GM18526 (cell line): ENCODE measurements around the gene HOXD1.

Experiments
- POLR2A ChIP-seq: IDR thresholded peaks from 3 replicates; pipeline ENCODE4 v1.6.1; 2011; ENCODE audit not compliant: insufficient read length; ENCODE audit errors: extremely low read depth

The HOXD1 gene

DNA sequence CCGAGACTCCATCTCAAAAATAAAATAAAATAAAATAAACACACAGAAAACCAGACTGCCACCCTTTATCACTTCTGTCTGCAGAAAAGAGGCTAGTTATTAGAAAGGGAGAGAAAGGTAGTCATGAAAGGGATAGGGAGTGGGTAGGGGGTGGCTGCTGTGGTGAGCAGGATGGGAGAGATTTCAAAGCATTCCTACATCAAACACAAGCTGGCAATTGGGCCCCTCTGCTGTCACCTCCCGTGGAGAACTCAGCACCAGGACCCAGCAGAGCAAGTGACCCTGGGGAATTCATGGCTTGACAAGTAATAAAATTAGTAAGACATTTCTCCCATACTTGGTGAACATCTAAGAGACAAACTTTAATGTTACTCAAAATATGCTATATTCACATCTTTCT, 3.7 kb upstream of the HOXD1 start:
- no peak for TF ChIP-seq POLR2A

DNA sequence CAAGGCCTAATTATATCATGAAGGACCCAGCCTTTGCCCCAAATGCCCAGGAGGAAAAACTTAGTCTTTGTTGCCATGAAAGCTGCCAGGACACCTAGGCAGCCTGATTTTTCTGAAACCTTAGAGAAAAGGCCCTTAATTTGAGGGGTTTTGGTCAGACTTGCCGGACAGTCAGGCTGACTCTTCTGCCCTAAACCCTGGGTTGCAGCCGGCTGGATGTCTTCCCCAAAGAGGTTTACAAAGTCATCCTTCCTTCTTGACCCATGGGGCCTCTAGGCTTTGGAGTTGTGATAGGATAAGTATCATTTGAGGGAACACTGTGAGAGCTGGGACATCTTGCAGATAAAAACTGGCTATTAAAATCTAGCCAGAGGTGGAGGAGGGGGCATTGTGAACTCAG, 2.4 kb upstream of the HOXD1 start:
- no peak for TF ChIP-seq POLR2A

DNA sequence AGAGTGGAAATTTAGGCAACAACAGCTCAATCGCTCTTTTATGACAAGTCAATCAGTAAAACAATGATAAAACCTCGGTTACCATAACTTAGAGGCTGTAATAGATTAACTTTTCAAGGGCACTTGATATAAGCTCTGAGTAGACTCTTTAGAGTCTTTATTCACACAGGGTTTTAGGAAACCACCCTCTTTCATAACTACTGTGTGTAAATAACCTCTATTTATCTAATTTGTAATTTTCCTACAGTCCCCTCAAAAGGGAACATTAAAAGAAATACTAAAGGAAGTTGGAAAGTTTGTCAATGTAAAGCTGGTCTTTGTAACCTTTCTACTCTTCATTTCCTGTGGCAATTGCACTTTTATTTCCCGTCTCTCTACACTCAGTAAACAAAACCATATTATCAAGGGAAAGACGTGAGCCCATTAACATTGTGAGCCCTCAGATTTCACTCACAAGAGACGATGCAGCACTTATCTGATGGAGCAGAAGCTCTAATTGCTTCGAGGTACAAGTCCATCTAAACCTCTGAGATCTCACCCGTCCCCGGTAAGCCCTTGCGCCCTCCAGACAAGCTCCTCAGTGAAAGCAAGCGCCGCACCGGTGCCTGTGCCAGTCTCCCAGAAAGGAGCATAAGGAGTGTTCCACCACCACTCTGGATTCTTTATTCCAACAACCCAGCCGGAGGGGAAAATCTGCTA, 1.1 kb upstream of the HOXD1 start:
- TF ChIP-seq POLR2A: no peak

DNA sequence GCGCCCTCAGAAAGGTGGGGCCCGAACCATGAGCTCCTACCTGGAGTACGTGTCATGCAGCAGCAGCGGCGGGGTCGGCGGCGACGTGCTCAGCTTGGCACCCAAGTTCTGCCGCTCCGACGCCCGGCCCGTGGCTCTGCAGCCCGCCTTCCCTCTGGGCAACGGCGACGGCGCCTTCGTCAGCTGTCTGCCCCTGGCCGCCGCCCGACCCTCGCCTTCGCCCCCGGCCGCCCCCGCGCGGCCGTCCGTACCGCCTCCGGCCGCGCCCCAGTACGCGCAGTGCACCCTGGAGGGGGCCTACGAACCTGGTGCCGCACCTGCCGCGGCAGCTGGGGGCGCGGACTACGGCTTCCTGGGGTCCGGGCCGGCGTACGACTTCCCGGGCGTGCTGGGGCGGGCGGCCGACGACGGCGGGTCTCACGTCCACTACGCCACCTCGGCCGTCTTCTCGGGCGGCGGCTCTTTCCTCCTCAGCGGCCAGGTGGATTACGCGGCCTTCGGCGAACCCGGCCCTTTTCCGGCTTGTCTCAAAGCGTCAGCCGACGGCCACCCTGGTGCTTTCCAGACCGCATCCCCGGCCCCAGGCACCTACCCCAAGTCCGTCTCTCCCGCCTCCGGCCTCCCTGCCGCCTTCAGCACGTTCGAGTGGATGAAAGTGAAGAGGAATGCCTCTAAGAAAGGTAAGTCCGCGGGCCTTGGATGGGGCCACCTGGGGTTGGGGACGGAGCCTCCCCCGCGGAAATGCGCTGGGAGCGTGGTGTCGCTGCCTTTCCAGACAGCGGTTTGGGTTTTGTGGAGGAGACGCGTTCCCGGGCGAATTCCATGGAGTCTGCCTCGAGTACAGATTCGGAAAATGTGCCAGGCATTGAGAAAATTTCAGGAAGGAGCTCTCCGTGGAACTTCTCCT, 559 bp downstream of the HOXD1 start:
- TF ChIP-seq POLR2A: no peak

DNA sequence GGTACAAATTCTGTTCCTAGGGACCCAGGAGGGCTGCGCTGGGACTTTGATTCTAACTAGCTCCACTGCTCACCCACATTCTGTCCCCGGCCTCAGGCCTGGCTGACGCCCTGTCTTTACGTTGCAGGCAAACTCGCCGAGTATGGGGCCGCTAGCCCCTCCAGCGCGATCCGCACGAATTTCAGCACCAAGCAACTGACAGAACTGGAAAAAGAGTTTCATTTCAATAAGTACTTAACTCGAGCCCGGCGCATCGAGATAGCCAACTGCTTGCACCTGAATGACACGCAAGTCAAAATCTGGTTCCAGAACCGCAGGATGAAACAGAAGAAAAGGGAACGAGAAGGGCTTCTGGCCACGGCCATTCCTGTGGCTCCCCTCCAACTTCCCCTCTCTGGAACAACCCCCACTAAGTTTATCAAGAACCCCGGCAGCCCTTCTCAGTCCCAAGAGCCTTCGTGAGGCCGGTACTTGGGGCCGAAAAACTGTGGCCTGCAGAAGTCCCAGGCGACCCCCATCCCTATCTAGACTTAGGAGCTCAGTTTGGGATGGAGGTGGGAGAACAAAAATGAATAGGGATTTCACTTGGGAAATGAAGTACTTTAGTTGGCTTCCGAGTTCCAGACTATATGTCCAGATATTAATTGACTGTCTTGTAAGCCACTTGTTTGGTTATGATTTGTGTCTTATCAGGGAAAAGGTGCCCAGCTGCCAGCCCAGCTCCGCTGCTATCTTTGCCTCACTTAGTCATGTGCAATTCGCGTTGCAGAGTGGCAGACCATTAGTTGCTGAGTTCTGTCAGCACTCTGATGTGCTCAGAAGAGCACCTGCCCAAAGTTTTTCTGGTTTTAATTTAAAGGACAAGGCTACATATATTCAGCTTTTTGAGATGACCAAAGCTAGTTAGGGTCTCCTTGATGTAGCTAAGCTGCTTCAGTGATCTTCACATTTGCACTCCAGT, 1.5 kb downstream of the HOXD1 start:
- no peak for TF ChIP-seq POLR2A

DNA sequence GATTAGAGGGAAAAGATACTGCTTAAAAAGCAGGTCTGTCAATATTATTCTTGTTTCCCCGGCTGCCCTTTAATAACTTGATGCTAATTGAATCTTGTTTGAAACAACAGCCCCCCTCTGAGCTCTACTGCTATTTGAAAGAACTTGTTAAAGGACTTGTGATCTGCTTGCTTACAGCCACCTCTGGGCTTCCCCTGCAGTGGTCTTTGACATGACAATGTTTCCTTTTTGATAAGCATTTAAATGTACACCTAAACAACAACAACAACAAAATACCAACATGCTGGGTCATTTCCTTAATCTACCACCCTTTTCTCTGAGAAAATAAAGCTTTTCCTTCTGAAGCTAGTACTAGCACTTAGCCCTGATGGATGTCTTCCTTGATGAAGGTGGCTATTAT, 3.9 kb downstream of the HOXD1 start:
- no peak for TF ChIP-seq POLR2A

DNA sequence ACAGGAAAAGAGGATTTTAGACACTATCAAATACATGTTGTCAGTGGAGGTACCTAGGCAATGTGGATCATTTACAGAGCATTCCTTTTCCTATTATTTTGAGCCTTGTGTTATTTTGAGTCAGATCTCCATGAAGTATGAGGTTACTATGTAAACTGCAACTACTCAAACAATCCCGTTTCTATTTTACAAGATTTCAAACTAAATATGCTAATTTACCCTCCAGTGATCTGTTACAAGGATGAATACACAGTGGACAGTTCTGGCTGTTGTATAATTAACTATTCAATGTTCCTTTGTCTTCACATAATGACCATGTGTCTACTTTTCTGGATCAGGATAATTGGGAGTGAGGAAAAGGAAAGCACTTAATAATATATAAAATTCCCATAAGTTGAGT, 4.6 kb downstream of the HOXD1 start:
- no peak for TF ChIP-seq POLR2A

DNA sequence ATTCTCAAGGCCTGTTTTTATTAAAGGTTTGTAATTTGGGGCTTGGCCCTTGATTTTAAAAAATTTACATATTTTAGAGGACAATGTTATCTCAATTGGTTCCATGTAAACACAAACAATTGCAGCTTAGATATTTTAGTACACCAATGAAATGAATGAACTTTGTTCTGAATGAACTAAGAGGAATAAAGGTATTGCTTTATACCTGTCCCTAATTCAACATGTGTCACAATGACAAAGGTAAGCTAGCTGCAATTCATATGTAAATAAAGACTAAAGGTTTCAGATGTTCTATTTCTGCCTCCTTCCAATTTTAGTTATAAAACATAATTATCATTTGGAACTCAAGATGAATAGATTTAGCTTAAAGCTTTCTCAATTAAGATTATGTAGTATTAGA, 11.4 kb downstream of the HOXD1 start:
- no peak for TF ChIP-seq POLR2A

DNA sequence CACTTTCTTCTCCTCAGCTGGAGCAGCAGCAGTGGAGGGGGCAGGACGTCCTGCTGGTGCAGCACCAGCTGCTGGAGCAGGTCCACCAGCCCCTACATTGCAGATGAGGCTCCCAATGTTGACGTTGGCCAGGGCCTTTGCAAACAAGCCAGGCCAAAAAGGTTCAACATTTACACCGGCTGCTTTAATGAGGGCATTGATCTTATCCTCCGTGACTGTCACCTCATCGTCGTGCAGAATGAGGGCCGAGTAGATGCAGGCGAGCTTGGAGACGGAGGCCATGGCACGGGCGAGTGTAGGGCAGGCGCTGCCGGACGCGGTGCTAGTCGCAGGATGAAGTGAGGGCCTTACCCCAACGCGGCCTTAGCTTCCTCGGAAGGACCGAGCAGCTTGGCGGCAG, 12.5 kb downstream of the HOXD1 start:
- no peak for TF ChIP-seq POLR2A

DNA sequence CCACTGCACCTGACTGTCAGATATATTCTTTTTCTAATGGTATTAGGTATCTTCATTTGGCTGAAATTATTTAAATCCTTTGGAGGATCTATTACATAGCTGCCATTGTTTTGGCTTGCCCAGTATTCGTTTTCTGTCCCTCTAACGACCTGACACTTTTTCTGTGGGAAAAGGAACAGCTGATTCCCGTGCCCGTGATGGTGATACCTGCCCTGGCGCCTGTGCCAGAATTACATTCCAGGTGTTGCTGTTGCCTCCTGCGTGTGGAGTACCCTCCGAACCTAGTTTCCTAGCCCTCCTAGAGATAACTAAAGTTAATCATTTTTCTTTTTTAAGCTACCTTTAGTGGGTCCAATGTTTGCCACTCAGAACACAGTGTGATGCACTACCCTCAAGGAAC, 14.0 kb downstream of the HOXD1 start:
- TF ChIP-seq POLR2A: no peak

DNA sequence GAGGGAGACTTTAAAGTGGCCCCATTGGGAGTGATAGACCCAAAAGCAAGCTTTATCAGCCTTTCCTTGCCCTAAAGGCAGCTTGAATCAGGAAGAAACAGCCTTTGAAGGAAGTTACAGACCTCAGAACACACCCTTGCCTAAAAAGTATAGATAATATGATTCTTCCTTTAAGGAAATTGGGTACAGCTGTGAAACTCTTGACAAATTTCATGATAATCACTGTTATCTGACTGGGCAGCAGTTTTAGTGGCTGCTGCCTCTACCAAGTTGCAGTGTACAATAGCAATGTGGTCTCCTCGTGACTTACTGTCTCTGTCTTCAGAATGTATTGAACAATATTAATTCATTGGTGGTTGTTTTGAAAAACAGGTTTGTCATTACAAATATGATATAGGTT, 16.7 kb downstream of the HOXD1 start:
- no peak for TF ChIP-seq POLR2A

DNA sequence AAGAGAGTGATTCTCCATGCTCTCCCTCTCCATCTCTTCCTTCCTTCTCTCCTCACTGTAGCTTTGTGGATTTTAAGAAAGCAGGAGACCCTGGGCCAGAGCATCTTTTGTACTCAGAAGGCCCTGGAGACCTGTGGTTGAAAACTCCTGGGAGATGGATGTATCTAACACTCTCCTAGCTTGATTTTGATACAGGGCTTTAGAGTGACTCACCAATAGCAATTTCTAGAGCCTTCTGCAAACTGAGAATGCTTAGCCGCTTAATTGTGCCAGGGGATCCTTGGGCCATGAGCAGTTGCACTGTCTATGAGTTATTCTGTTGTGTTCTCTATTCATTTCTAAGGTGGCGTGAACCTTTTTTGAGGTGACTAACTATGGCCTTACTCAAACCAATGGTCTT, 17.7 kb downstream of the HOXD1 start:
- TF ChIP-seq POLR2A: no peak

DNA sequence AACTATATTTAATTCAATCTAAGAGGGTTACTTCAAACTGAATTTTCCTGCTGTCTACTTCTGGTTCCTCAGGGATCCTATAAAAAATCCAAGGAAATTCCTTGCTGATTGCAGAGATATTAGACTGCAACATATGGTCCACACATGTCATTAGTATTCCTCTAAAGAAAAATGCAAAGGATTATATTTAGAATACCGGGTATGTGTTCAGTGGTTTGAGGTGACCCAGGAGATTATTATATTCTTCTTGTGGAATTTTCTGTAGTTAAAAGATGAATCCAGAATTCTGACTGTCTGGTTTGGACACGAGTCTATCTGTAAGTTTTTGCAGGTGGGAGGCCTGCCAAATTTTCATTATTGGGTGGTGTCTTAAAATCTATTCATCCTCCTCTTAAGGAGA, 18.2 kb downstream of the HOXD1 start:
- TF ChIP-seq POLR2A: no peak

DNA sequence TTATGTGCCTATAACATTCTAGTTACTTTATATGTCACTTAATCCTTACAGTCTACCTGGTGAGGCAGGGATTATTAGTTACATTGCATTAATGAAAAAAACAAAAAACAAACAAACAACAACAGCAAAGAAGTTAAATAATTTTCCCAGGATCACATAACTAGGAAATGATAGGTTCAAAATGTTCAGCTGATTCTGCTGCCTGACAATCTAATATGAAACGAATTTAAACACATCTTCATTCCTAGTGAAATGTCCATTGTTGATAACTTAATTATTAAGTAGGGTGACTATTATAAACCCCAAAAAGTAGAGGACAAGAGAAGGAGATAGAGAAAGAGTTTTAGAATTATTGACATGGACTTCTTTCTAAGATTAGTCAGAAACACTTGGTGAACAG, 22.6 kb downstream of the HOXD1 start:
- no peak for TF ChIP-seq POLR2A

DNA sequence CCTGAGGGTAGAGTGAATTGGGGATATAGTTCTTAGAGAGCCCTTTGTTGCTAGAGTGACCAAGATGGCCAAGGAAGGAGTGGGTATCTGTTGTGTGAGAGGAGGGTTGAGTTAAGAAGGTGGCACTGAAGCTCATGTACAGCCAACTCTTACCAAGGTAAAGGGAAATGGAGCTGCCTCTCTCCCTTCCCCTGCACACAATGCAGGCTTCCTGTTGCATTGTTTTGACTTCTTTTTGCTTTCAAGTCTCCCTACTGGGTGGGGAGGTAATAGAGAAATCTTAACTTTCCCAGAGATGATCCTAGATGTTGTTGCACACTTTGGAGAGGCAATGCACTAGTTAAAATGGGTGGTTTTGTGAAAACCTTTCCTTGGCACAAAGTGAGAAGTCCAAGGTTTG, 23.8 kb downstream of the HOXD1 start:
- no peak for TF ChIP-seq POLR2A

DNA sequence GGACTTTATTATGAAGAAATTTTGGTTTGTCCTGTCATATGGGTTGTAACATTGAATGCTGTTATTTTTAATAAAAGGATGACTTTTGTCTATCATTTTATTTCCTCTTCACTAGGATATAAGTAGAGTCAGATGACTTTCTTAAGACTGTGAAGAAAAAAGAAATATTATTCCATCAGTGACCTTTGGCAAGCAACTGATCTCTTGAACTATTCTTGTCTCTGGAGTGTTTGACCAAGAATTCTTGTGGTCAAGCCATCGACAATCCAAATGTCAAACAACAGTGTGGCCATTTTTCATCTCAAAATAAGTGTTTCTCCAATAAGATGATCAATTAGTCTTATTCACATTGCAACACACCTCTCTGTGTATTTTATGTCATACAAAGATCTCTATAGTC, 24.9 kb downstream of the HOXD1 start:
- no peak for TF ChIP-seq POLR2A

DNA sequence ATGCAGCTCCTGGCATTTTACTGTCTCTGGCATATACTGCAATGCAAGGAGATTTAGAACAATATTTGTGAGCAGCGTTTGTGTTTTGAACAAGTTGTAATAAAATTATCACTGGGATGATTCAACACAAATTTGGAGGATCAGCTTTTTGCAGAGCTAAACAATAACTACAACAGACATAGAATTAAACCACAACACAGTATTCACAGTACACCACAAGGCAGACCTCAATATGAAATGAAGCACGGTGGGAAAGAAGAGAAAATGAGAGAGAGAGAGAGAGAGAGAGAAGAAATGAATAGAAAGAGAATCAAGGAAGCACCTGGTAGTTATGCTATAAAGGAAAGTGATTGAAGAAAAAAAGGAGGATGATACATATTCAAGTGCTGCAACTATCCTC, 39.4 kb downstream of the HOXD1 start:
- TF ChIP-seq POLR2A: no peak
